A549 treated with DMSO at 1 μM for 4 hours (cell line): ENCODE data around the gene CFAP69. TPM values are rescaled to one million over a fixed set of nuclear protein-coding genes. Genes with fewer than 3 reads are reported as not detected.

ENCODE experiments used
- total RNA-seq: library from RNA; stranded (reverse); fragments of 200-300 nt; extraction: Qiagen RNA extraction; gene quantifications from 5 replicates; pipeline ENCODE4 v1.2.3, GENCODE V29; 2022; ENCODE audit warnings: low read depth

The CFAP69 gene
- 1.6 to 3.2 TPM (median 1.9 TPM) in 5 replicates for total RNA-seq

GRCh38 chr7:90244909-90245851, at the start of gene CFAP69:
Gene CFAP69, plus strand, starts transcription at chr7:90245174. Its CDS starts 251 bp downstream, at chr7:90245425.

GRCh38 chr7:90211391-90212148, 33.4 kb upstream of the CFAP69 start, which contains the start of gene STEAP2:
Gene STEAP2, plus strand, starts transcription at chr7:90211740. Its CDS starts 13,343 bp downstream, at chr7:90225083.

GRCh38 chr7:90320801-90321494, 76.0 kb downstream of the CFAP69 start, which contains the start of gene FAM237B:
Gene FAM237B, minus strand, starts transcription at chr7:90321304. Its CDS starts 1,556 bp downstream, at chr7:90319748.

GRCh38 chr7:90346336-90347125, 101.6 kb downstream of the CFAP69 start, which contains the start of gene GTPBP10:
Gene GTPBP10, plus strand, starts transcription at chr7:90346716. Its CDS starts 26 bp downstream, at chr7:90346742.

Other genes with a start within 250 kb of the CFAP69 start
- gene STEAP1, start 90.7 kb upstream of the CFAP69 start, total RNA-seq = 13.3 to 15.8 TPM (median 15.7 TPM) in 5 replicates
- 2.9 to 5.5 TPM (median 5.4 TPM) in 5 replicates for gene STEAP2, start 33.4 kb upstream of the CFAP69 start, total RNA-seq
- gene FAM237B, start 76.1 kb downstream of the CFAP69 start, total RNA-seq = not detected in 5 replicates
- 20.9 to 26.1 TPM (median 23.2 TPM) in 5 replicates for gene GTPBP10, start 101.5 kb downstream of the CFAP69 start, total RNA-seq
- 22.7 to 29.8 TPM (median 26.9 TPM) in 5 replicates for gene CLDN12, start 158.3 kb downstream of the CFAP69 start, total RNA-seq
- gene PTTG1IP2, start 224.5 kb downstream of the CFAP69 start, total RNA-seq = not detected in 5 replicates